ELF-1 (cell line): ENCODE data around the gene LYRM1.
"Not testable (repeated sequence)": the region's sequence is repeated elsewhere in the genome, so short reads cannot be mapped to it uniquely, and the experiment has no call there.

Experiments used
- DNase-seq: peaks from one replicate; pipeline ENCODE4 v3.0.0-alpha.2; 2016; ENCODE audit warnings: low read depth, low spot score

LYRM1 gene, protein sequence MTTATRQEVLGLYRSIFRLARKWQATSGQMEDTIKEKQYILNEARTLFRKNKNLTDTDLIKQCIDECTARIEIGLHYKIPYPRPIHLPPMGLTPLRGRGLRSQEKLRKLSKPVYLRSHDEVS

DNA sequence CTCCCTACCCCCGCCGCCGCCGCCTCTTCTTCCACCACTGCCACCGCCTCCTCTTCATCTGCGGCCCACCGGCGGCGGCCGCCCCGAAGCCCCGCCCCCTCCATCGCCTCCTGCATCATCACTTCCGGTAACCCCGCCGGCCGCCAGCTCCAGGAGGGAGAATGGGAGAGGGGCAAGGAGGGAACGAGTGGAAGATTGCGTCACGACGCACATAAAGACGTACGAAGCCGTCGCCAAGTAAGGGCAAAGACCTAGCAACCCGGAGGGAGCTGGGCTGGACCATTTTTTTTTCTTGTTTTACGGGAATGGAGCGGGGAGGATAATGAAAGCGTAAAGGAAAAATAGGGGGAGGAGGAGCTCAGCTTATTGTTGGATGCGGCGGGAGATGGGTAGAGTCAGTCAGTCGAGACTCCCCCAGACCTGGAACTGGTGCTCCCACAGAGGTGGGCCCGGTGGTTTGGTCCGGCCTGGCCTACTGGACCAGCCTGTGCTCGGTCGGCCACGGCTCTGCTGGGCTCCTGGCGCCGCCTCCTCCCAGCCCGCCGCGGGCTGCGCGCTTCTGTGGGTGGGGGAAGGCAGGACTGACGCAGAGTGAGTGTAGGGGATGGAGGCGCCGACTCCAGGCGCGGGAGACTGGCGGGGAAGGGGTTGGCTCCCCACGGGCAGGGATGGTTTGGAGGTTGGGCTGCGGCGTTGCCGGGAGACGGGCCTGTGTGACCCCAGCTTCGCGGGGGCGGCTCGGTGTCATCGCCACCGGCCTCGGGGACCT lies at the start of gene LYRM1, which contains the start of gene DCUN1D3:
Gene LYRM1, plus strand, starts transcription at position 473 of the 769 bp plus-strand sequence. CDS start 14,785 bp downstream, outside the sequence.
Gene DCUN1D3, minus strand, starts transcription at position 60 of the 769 bp plus-strand sequence. CDS start 37,820 bp downstream, outside the sequence.
- peak; percentile 98 for DNase-seq

DNA sequence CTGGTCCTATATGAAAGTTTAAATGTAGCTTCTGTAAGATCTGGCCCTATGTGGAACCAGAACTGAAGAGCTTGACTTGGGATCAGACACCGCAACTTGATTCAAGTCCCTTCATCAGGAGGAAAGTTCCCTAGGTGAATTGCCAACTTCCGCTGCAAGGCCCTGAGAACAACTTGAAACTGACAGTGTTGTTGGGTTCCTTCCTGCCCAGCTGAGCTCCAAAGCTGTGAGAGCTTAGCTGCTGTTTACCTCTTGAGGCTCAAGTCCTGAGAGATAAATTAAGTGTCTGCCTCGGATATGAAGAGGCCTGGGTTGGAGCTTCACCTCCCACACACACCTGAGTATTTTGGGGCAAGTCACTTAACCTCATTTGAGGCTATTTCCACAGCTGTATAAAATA lies 49.6 kb upstream of the LYRM1 start:
- no peak for DNase-seq

DNA sequence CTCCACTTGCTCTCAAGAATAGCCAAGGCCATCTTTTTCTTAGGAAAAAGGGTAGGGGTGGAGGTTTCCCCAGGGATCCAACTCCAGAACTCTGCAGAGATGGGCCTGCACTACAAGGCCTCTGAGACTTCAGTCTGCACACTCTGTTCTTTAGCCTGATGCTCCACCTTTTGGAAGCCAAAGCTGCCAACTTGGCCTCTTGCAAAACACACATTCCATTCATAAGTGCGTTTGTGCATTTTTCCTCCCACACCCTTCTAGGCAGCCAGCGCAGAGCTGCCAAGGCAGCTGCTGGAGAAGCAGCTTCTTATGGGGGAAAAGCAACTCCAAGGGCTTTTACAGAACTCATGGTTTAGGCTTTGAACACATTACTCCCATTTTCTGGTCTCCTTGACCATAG lies 49.0 kb upstream of the LYRM1 start:
- no peak for DNase-seq

DNA sequence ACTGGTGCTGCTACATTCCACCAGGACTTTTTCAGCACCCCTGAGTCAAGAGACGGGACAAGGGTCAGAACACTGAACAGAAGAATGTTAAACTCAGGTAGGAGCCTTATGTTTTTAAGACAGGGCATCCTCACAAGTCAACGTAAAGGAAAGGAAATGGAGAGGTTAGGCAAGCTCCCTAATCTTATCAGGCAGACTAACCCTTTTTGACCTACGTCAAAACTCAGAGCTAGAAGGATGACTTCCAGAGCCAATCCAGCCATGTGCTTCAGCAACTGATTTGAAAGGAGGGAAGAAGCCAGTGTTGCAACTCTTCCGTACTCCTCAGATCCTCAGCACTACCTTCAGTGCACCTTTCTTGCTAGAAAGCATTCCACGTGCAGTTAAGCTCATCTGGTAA lies 47.4 kb upstream of the LYRM1 start:
- no peak for DNase-seq

DNA sequence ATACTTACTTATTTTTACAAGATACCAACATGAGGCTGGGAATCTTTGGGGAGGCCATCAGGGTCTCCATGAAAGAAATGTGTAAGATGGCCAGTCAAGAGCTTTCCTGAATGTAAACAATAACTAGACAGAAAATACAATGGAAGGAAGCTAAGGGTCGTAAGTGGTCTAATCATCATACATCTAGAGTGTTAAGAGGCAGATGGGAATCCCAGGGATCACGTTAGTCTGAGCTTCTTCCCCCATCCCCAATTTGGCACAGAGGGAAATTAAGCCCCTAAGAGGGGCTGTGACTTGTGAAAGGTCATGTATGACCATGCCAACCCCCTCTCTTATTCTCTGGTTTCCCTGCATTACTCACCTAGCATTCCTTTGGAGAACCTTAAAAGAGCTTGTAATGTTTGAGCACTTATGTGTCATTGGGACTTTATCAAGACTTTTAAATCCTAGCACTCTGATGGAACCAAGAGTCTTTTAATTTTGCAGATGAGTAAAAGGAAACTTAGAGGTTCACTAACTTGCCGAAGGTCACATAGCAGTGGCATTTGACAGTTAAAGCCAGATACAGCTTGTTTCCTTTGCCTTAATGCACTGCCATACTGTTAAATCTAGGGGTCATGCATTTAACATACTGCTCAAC lies 46.5 kb upstream of the LYRM1 start:
- no peak for DNase-seq

DNA sequence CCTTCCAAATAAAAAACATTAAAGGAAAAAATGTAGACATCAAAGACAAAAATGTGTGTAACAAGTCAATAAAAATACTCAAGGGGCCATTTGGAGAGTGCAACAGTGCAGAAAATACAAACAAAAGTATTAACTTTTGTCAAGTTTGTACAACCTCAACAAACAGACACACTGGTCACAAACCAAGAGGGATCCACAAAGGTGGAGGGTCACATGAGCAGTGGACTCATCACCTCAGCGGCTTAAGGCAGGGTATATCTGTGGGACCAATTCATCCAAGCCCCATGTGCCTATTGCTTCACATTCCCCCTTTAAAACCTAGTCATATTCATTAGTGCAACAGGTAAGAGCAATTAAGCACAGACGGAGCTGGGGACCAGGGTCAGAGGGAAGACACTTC lies 45.6 kb upstream of the LYRM1 start:
- DNase-seq = no peak

DNA sequence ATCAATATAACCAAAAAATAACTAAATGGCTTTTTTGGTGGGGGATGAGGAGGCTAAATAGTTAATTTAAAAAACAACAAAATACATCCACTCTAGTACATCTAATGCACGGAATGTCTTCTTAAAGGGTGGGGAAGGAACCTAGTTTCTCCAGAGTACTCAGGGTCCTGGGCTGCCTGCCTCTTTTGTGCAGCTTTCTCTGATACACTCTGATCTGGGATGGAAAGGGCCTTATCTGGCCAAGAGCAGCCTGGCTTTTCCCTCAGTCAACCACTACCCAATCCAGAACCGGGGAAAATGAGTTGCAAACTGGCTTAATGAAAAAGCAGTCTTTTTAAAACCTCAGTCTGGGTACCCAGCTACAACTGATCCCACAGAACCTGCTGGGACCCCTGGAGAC lies 43.3 kb upstream of the LYRM1 start:
- no peak for DNase-seq

DNA sequence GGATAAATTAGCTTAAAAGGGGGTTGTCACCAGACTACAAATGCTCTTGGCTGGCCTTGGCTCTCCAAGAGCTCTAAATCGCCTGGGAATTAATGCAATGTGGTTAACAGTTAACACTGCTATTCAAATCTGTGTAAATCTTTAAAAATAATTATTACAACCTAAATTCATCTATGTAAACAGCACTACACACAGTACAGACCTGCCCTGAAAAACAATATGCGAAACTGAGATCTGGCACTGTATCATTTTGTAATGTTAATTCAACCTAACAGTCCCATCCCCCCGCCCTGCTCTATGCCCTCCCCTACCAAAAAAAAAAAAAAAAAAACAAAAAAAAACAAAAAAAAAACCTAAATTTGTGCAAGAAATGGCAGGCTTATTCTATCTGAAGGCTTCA lies 41.3 kb upstream of the LYRM1 start:
- no peak for DNase-seq

DNA sequence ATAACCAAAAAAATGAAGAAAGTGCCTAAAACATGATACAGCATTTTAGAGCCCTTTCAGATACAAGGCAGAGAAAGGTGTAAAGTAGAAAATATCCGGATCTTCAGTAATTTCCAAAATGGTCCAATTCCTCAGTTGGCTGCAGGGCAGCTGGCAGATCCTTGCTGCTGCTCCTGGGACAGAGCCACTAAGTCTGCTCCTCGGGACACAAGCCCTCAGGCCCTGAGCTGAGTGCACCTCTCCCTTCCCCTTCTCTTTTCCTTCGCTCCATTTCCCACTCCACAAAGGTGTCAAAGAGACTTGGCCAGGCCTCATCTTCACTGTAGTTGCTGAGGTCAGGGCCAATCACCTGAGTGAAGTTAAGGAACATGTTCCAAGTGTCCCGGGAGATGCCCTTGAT lies 40.9 kb upstream of the LYRM1 start:
- no peak for DNase-seq

DNA sequence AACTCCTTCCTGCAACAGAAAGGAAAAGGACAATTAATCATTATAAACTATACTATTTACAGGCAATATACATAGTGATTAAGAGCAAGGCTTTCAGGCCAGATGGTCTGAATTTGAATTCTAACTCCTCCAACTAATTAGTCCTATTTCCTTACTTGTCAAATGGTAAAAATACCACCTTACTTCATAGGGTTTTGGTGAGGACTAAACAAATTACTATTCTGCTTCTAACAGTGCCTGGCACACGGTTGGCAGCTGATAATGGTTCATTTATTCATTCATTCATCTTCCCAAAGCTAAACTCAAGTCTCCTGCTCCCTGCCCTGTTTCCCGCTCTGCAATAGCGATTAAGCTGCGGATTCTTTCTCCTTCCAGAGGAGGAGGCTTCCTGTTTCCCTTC lies 40.2 kb upstream of the LYRM1 start:
- DNase-seq = no peak

DNA sequence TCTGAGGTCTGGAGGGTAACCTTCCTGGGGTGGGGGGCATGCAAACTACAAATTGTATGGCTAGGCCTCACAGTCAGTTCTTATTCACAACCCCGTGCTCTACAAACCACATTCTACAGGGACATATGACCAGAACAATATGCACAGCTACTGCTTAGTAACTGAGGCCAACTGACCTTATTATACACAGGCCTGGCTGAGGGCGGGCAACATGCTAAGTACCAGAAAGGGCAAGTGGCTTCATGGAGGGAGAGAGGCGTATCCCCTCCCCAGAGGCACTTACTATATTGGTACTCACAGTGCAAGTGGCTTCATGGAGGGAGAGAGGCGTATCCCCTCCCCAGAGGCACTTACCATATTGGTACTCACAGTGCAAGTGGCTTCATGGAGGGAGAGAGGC lies 39.6 kb upstream of the LYRM1 start:
- not testable (repeated sequence) for DNase-seq

DNA sequence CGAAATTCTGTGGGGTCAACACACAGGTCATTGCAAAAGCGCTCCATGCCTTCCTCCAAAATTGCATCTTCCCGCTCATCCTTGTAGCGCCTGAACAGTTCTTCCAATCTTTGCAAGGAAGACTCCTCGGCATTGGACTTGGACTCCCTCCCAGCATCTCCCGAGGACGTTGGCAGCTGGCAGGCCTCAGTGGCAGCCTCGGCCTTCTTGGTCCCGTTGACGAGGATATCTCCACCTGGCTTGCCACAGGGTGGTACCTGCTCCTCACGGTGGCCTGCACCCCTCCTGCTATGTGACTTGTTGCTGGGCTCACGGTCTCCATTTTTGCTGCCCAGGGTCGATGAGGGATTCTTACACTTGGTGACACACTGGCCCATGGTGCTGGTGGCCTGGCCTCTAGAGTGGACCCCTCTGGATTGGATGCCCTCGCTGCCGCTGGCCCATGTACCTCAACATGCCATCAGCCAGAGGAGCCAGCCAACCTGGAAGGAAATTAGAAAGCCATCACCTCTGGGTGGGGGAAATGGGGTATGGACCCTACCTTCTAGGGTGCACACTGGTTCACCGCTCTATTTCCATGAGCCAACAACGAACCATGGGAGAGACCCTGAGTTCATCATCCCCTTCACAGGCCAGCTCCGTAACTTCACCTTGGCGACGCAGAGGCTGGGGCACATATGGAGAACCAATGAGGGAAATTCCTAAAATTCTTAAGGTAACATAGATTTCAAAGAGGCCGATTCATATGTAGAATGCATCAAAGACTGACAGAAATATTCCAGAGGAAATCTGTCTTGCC lies 38.2 kb upstream of the LYRM1 start:
- no peak for DNase-seq

DNA sequence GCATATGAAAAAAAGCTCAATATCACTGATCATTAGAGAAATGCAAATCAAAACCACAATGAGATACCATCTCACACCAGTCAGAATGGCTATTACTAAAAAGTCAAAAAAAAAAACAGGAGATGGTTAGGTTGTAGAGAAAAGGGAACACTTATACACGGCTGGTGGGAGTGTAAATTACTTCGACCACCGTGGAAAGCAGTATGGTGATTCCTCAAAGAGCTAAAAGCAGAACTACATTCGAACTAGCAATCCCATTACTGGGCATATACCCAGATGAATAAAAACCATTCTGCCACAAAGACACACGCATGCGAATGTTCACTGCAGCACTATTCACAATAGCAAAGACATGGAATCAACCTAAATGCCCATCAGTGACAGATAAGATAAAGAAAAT lies 36.2 kb upstream of the LYRM1 start:
- not testable (repeated sequence) for DNase-seq

DNA sequence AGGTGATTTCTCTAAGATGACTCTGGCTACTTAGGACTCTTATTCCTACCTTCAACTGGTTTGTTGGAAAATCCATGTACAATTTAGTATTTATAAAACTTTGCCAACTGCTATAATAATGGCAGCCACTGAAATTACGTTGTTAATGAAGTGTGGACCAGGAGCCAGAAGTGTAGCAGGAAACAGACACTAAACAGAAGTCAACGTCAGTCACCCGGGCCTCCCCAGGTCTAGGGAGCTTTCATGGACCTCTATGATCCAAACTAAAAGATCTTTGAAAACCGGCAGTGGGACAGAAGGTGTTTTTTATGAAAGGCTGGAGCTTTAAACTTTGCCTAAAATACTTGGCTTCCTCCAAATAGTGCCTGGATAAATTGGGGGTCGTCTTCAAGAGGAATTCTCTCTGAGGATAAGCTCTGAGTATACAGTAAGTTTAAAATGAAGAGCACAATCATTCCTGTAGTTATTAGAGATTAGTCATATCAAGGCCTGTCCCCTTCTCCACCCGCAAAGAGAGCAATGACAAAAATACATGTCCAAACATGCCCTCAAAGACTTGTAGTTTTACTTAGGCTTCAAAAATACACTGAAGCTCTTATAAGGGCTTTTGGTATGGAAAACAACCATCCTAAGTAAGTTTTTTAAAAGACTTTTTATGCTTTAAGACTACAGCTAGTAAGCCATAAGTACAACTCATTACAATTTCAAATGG lies 35.0 kb upstream of the LYRM1 start:
- no peak for DNase-seq

DNA sequence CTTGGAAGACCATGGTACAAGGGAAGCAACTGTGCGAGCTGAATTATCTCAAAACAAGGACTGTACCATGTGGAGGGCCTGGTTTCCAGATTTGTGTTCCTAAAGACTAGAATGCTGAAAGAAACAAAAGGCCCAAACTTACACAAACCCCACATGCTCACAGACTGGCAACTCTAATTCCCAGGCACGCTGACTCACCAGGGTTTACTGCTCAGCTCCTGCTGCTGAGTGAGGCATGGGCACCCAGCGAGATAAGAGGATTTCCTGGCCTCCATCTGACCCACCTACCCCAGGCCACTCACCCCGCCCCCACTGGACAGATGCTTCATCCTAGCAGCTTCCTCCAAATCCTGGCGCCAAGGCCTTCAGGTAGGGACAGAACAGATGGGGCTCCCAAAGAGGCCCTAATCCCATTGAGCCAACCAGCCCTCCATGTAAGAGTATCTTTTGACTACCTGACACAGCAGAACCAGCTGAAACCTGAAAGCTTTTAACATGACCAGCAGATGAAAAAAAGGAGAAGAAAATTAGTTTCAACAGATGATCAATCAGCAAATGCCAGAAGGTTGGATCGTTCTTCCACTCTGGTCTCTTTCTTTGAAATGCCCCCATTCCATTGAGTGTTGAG lies 34.3 kb upstream of the LYRM1 start:
- DNase-seq = peak; percentile 85

DNA sequence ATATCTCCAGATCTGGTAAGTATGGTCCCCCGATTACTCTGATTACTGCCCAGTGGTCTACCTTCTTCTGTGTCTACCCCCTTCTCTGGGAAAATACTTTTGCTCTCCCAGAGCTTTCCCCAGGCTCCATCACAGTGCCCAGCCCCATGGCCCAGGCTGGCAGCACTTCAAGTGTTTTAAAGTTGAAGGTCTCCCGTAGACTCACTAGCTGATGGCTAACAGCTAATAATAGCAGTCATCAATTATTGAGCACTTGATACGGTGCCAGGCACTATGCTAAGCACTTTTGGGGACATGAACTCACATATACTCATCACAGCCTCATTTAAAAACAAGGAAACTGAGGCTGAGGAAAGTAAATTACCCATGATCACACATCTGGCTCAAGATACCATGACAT lies 33.8 kb upstream of the LYRM1 start:
- no peak for DNase-seq

DNA sequence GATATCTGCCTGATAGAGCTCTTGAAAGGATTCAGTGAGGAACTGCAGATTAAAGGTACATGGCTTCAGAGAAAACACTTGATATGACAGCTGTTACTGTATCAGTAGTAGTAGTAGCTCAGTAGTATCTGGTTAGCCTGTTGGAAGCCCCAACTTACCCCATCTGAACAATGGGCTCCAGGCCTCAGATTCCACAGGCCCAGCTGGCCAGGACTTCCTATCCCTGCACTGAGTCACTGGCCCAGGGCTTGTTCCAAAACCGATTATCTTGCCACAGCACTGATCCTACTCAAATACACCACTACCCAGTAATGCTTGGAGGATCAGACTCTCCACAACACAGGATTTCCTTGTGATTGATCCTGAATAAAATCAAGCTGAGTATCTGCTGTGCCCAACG lies 33.0 kb upstream of the LYRM1 start:
- no peak for DNase-seq

DNA sequence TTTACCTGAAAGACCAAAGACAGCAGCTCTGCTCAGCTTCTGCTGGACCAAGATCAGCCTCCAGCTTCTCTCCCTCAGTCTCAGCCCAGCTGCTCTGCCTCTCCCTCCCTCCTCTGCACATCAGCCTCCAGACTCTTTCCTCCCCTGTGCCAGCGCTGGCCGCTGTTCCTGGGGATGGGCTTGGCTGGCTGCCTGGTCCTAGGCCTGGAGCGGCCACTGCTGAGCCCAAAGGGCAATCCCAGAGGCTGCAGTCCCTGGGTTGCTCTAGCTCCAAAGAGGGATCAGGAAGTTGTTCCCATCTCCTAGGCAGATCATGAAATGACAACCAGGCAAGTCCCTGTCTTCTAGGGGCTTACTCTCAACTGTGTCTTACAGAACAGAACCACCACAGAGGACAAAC lies 31.7 kb upstream of the LYRM1 start:
- DNase-seq = no peak

DNA sequence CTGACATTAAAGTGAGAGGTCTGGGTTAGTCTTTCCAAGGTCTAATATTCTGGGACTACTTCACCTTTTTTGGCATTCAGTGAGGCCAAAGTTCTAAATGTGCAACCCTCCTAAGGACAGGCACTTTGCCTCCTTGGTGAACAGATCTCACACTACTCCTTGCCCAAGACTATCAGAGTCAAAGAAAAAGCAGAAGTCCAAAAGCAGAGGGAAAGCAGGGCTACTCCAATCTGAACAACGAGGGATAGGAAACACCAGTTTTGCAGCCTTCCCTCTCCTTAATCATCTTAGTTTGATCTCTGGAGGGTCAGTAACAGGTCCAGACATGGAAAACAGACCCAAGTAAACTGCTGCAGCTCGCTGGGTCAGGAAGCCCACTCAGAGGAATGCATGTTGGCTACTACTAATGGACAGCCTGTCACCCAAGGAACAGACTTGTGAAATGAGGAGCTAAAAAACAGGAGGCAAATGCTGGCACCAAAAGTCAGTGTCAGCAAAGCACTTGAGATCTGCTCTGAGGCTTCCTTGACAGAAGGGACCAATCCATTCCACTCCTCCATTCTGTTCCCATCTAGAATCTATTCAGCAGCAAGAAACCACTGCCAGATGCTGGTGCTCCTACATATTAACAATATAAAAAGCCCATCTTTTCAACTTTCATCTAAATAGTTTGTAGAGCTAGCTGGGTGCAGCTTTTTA lies 30.3 kb upstream of the LYRM1 start:
- no peak for DNase-seq

DNA sequence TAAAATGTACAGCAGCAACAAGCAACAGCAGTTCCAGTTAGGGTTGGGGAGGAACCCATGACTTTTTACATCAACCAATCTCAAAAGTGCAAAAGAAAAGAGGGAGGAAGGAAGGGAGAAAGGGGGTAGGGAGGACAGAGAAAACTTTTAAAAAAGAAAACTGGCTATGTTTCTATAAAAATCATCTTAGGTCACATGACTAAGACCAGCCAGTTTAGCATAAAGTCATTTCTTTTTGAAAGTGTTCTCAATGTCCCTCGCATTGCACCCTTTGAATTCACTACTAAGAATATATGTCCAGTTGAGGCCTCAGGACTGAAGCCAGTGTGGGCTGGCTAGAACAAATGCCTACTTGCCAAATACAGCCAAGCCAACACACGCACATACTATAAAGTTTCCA lies 29.3 kb upstream of the LYRM1 start:
- no peak for DNase-seq
